WERI-Rb-1 (cell line): Measurements from ENCODE around the gene CABP7.

Experiments
- DNase-seq: peaks from one replicate; pipeline ENCODE4 v3.0.0-alpha.2; 2020
- H3K27ac ChIP-seq: fragments of 250-450 bp; sonication (Bioruptor Pico); 2 replicates; pipeline ENCODE4 v1.5.1; 2020; ENCODE audit warnings: mild to moderate bottlenecking, moderate library complexity
- H3K27me3 ChIP-seq: fragments of 250-450 bp; sonication (Bioruptor Pico); 2 replicates; pipeline ENCODE4 v1.5.1; 2021; ENCODE audit warnings: mild to moderate bottlenecking, low read depth, moderate library complexity; ENCODE audit not compliant: insufficient read depth, severe bottlenecking
- H3K36me3 ChIP-seq: fragments of 250-450 bp; sonication (Bioruptor Pico); 2 replicates; pipeline ENCODE4 v1.5.1; 2020; ENCODE audit warnings: mild to moderate bottlenecking, moderate library complexity
- H3K4me3 ChIP-seq: 2 replicates; pipeline ENCODE4 v1.5.1; 2011; ENCODE audit warnings: low read depth, mild to moderate bottlenecking, control low read depth, low read length
- H3K9me3 ChIP-seq: fragments of 250-450 bp; sonication (Bioruptor Pico); 2 replicates; pipeline ENCODE4 v1.5.1; 2021; ENCODE audit warnings: mild to moderate bottlenecking, moderate library complexity; ENCODE audit not compliant: severe bottlenecking
- TF ChIP-seq, protein P1 (sequence below): IDR thresholded peaks from 2 replicates; pipeline ENCODE4 v1.5.1; 2011; ENCODE audit warnings: low read depth, mild to moderate bottlenecking, control low read depth, inconsistent platforms, low read length

The CABP7 gene

DNA sequence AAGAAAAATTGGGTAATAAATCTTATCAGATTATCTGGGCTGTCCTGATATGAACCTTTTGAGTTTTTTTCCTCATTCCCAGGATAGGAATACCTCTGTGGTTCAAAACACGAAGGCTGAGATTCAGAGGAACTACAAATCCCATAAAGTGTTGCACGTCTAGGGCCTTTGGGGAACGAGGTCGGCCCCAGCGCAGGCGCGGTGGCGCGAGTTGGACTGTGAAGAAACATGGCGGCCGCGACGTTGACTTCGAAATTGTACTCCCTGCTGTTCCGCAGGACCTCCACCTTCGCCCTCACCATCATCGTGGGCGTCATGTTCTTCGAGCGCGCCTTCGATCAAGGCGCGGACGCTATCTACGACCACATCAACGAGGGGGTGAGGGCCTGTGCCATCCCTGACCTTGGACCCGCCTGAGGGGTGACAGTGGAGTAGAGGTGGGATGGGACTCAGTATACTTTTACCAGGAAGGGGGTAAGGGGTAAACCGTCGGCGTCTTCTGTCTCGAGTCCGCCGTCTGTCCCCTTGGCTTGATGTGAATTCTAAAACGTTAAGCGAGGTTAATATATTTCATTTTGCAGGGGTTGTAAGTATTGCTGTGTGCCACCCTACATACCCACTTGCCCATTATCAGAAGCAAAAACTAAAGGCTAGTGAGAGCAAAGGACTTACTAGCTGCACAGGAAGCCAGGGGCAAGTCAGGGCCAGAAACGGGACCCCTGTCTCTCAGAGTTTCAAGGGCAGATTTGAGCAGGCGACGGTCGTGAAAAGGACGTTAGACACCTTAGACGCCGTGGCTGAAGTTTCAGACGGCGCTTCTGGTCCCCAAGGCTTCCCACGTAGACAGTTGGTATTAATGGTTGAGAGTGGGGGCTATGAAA is 47.6 kb downstream of the CABP7 start, which contains the start of gene UQCR10:
TSS of gene UQCR10 (plus strand) at position 199 of the 881 bp plus-strand sequence. CDS start at position 229, 30 bp downstream.
- peak; percentile 92 for DNase-seq
- H3K4me3 ChIP-seq: peak within 1 kb of the TSS; percentile 96
- H3K36me3 ChIP-seq: peaks cover 37% of the 10 kb centered on the region
- TF ChIP-seq, protein P1, sequence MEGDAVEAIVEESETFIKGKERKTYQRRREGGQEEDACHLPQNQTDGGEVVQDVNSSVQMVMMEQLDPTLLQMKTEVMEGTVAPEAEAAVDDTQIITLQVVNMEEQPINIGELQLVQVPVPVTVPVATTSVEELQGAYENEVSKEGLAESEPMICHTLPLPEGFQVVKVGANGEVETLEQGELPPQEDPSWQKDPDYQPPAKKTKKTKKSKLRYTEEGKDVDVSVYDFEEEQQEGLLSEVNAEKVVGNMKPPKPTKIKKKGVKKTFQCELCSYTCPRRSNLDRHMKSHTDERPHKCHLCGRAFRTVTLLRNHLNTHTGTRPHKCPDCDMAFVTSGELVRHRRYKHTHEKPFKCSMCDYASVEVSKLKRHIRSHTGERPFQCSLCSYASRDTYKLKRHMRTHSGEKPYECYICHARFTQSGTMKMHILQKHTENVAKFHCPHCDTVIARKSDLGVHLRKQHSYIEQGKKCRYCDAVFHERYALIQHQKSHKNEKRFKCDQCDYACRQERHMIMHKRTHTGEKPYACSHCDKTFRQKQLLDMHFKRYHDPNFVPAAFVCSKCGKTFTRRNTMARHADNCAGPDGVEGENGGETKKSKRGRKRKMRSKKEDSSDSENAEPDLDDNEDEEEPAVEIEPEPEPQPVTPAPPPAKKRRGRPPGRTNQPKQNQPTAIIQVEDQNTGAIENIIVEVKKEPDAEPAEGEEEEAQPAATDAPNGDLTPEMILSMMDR: no peak
- H3K27ac ChIP-seq: peak within 1 kb of the TSS; percentile 96
- no peaks in the 10 kb centered on the region for H3K27me3 ChIP-seq
- no peaks in the 10 kb centered on the region for H3K9me3 ChIP-seq

DNA sequence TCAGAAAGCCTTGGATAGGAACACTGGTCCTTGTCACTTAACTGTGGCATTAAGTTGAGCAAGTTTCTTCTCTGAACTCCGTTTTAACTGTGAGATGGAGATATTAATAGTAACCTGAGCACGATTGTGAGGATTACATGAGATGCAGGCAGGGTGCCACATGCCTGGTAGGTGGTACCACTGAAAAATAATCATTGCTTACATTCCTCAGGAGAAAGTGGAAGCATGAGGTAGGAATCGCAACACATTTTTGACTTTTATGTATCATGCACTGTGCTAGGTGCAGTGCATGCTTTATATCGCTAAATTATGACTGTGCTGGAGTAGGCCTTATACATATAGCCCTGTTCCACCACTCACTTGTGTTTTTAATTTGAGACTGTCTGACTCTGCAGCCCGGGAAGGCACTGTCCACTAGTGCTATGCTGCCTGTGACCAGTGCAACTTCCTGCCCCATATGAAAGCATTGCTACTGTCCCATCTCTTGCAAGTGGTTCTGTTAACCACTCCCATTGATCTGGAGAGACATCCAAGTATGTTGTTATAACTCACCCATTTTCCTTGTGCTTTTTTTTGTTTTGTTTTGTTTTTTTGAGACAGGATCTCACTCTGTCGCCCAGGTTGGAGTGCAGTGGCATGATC is 48.4 kb downstream of the CABP7 start:
- TF ChIP-seq, protein P1: no peak
- Histone ChIP-seq H3K36me3 (peaks cover 37% of the 10 kb centered on the region), H3K27ac (peak overlapping the region; percentile 96), H3K4me3 (peak overlapping the region; percentile 96), H3K27me3 (no peaks in the 10 kb centered on the region), H3K9me3 (no peaks in the 10 kb centered on the region)
- DNase-seq: no peak

DNA sequence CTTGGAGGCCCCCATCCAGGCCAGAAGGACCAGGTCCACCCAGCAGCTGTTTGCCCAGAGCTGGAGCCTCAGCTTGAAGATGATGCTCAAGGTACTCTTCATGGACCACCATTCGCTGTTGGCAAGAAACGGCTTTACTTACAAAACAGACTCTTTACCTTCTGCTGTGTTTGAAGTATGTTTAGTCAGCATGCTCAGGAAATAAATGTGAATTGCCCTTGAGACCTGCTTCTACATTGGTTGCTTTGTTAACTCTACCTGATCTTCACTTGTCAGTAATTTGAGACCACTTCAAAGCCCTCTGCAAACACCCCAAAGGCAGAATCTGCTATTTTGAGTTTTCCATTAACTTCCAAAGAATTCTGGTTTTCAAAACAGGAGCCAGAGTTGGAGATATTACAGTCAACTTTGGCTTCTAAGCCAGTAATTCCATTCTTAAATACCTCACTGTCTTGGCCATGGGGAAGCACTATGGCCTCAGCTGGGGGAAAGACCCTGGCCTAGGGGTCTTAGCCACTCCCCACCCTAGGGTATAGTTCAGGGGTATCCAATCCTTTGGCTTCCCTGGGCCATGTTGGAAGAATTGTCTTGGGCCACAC is 50.0 kb downstream of the CABP7 start:
- Histone ChIP-seq H3K27ac (no peak overlapping the region), H3K9me3 (no peaks in the 10 kb centered on the region), H3K4me3 (no peak overlapping the region), H3K27me3 (no peaks in the 10 kb centered on the region), H3K36me3 (peaks cover 37% of the 10 kb centered on the region)
- no peak for DNase-seq
- TF ChIP-seq, protein P1: no peak

DNA sequence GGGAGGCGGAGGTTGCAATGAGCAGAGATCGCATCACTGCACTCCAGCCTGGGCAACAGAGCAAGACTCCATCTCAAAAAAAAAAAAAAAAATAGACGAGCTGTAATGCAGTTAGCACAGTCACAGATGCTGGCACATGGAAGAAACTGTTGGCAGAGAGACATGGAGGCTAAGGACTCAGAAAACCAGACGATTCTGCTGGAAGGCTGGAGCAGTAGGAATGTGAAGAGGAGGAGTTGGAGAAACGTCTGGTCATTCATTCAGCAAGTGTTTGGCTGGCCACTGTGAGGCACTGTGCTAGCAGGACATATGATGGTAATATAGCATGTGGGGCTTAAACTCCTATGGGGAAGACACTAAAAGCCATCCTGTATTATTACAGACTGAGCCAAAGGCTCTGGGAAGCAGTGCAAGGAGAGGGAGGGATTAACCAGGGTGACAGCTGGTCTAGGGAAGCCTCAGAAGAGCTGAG is 52.4 kb downstream of the CABP7 start:
- DNase-seq: peak; percentile 92

DNA sequence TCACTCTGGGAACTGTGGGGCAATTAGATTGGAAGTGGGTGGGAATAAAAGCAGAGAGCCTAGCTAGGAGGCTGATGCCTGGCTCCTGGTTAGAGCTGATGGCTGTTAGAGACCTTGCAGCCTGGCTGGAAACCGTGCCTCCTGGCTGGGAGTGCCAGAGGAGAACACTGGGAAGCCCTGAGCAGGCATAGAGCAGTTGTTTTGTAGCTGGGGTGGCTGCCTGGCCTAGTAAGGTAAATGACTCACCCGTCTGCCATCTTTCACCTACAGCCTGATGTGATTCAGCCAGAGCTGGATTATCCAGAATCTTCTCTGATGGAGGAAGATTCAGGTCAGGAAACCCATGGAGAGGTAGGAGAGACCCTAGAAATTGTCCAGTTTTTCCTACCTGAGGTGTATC is 53.4 kb downstream of the CABP7 start:
- Histone ChIP-seq H3K27ac (peak overlapping the region; percentile 59), H3K4me3 (no peak overlapping the region), H3K27me3 (no peaks in the 10 kb centered on the region), H3K9me3 (no peaks in the 10 kb centered on the region), H3K36me3 (peaks cover 35% of the 10 kb centered on the region)
- TF ChIP-seq, protein P1: no peak
- no peak for DNase-seq

More for the DNA sequence above, 52.4 kb downstream of the CABP7 start:
- Histone ChIP-seq H3K27ac (peak overlapping the region; percentile 13; the same call in 1 of the 2 replicates), H3K9me3 (no peaks in the 10 kb centered on the region), H3K36me3 (peaks cover 37% of the 10 kb centered on the region), H3K4me3 (no peak overlapping the region), H3K27me3 (no peaks in the 10 kb centered on the region)
- TF ChIP-seq, protein P1: peak; percentile 85
